Glomerular endothelial cell (primary cell): ENCODE results near the gene ASB16. TPM values are rescaled to one million over a fixed set of nuclear protein-coding genes. Genes with fewer than 3 reads are reported as not detected.
"Not testable (repeated sequence)": the region's sequence is repeated elsewhere in the genome, so short reads cannot be mapped to it uniquely, and the experiment has no call there.

Experiments
- DNase-seq: peaks from one replicate; pipeline ENCODE4 v3.0.0-alpha.2; 2011; ENCODE audit warnings: low read depth, low spot score; ENCODE audit errors: extremely low read depth
- total RNA-seq: library from RNA; depleted of rRNA; stranded (reverse); fragments of >200 nt; gene quantifications from 2 replicates; pipeline ENCODE4 v1.2.3, GENCODE V29; 2015

ASB16 gene
- 0.15 and 0.18 TPM in 2 replicates for total RNA-seq

GRCh38 chr17:44170499-44171201 is at the start of gene ASB16:
TSS of gene ASB16 (plus strand) at chr17:44170704. CDS start at chr17:44170790, 86 bp downstream.
- no peak for DNase-seq

DNA sequence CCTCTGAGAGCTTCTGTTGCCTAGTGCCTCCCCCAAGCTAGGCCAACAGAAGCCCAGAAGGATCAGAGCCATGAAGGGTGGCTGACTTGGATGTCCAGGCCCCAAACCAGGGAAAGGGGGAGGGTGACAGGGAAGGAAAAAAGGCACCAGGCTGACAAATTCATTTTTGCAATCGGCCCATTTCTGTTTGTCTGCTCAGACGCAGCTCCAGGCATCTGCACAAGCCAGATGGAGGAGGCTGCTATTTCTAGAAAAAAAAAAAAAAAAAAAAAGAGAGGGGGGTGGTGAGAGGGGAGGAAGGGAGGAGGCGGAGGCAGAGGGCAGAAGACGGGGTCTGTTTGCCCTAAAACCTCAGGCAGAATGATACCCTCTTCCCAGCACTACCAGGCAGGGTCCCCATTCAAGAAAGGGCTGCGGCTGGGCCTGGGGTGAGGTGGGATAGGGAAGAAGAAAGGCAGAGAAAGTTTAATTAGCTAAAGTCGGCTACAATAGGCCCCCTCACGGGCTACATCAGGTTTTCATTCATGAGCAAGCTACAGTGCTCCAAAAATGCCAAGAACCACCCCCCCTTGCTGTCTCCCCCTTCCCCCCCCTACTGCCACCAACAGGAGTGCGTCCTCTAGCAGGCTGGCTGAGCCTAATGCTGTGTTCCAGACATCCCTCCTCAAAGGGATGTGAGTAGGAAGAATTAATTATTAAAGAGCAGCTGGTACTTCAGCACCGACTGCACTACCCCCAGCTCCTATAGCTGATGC is 49.5 kb upstream of the ASB16 start:
- no peak for DNase-seq

GRCh38 chr17:44121997-44122815 is 48.3 kb upstream of the ASB16 start:
- no peak for DNase-seq

DNA sequence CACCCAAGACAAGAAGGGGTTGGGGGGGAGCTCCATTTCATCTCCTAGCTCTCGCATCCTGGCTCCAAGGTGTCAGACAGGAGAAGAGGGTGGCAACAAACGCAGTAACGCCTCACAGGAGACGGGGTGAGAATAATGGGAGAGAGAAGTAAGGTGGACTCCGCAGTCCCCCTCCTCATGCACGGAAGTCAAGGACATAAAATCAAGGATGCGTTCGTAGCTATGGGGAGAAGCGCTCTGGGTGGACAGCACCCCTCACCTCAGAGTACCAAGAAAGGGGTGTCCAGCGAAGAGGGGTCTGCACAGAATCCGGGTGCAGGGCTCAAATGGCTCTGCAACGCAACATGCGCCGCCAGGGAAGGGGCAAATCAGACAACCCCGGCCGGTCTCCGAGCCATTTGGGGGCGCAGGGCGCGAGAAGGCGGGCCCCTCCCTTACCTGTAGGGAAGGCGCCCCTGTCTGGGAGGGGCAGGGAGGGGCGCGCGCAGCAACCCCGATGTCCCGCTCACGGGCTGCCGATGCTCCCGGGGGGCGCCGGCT is 47.6 kb upstream of the ASB16 start:
- no peak for DNase-seq

GRCh38 chr17:44123356-44124117 is 47.0 kb upstream of the ASB16 start, which contains the start of gene HDAC5:
TSS of gene HDAC5 (minus strand) at chr17:44123641. CDS start at chr17:44117515, 6,126 bp downstream.
- DNase-seq: peak; percentile 58

GRCh38 chr17:44124118-44124438 is 46.4 kb upstream of the ASB16 start:
- no peak for DNase-seq

DNA sequence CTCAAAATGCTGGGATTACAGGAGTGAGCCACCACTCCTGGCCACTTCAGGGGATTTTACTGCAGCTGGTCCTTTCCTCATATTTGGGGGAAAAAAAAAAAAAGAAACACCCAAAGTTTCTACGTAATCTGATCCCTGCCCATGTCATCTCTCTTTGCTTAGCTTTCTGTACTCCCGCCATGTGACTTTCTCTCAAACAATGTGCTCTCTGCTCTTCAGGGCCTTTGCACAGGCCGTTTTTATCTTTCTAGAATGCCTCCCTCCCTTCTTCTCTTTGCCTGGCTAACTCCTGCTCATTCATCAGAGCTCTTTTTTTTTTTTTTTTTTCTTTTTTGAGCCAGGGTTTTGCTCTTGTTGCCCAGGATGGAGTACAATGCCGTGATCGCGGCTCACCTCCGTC is 42.1 kb upstream of the ASB16 start:
- DNase-seq: no peak

GRCh38 chr17:44130693-44131349 is 39.7 kb upstream of the ASB16 start:
- no peak for DNase-seq

DNA sequence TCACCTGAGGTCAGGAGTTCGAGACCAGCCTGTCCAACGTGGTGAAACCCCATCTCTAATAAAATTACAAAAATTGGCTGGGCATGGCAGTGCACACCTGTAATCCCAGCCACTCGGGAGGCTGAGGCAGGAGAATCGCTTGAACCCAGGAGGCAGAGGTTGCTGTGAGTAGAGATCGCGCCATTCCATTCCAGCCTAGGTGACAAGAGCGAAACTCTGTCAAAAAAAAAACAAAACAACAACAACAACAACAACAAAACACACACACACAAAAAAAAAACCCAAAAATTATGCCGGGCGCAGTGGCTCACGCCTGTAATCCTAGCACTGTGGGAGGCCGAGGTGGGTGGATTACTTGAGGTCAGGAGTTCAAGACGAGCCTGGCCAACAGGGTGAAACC is 39.1 kb upstream of the ASB16 start:
- DNase-seq: not testable (repeated sequence)

GRCh38 chr17:44132275-44132821 is 38.2 kb upstream of the ASB16 start:
- no peak for DNase-seq

- DNase-seq: no peak
These were observed 36.5 kb upstream of the ASB16 start for GRCh38 chr17:44133918-44134476.

- DNase-seq: no peak
These were observed 35.5 kb upstream of the ASB16 start for GRCh38 chr17:44134752-44135568.

DNA sequence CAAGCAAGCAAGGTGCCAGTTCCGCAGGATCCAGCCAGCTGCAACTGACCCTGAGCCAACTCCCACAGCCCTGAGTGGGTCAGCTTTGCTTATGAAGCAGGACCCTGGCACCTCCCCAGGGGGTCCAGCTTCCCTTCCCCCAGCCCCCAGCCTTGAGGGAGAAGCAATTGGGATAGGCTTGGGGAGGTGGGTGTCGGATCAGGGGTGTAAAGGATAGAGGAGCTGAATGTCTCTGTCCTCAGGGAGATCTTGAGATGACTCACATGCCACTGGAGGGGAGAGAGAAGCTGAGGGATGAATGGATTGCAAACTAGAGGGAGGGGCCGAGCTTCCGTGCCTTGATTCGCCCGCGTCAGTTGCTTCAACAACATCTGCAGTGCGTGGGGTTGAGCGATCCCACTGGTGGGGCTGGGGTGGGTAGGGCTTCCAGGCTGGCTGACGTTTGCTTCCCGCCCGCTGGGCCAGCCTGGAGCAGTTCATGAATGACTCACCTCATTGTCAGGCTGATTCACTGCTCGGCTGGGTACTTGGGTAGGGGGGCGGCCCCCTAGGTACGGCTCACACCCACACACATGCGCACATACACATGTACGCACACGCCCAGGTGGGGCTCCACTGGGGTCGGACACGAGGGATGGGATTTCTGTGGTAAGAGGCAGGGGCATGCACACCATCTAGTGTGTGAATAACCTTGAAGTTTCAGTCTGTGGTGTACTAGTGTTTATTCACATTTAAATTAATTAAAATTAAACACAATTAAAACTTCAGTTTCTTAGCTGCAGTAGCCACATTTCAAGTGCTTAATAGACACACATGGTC is 32.4 kb upstream of the ASB16 start:
- DNase-seq: peak; percentile 45

GRCh38 chr17:44143921-44144320 is 26.6 kb upstream of the ASB16 start:
- DNase-seq: not testable (repeated sequence)

GRCh38 chr17:44144966-44145739 is 25.4 kb upstream of the ASB16 start:
- DNase-seq: no peak

DNA sequence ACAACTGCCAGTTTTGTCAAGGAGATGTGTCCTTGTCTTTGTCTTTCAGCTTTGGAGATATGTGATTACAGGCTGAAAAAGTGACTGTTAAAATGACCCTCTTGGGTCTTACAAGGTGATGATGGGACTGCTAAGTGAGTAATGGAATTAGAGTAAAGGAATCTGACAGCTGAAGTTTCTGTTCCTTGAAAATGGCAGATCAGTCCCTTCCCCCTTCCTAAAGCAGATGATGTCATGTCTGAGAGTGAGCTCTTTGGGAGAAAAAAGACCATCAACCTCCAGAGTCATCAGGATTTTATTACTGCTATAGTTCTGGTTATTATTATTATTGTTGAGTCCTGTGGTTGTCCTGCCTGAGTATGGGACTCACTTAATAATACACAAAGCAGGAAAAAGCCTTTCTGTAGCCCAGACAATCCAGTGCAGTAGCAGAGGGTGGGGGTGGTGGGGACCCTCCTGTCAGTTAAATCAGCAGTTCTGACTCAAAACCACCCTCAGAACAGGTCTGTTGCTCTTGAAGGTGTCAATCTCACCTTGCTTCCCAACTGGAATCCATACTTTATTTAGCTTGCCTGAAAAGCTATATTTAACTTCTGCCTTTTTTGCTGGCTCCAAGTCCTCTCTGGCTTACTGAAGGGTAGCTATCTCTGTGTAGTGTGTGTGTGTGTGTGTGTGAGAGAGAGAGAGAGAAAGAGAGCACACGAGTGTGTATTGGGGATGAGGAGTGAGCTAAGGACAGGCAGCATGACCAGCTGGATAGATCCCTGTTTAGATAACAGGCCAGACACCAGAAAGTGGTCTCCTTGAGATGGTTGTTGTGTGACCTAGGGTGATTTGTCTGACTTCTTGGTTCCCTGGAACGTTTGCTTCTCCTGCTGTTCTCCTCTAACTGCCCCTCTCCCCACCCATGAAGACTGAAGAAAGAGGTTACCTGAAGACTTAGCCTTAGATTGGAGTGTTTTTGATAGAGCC is 23.8 kb upstream of the ASB16 start:
- DNase-seq: no peak
